BE2C (cell line): ENCODE data around the gene ZNF157.

Source experiments
- DNase-seq: peaks from one replicate; pipeline ENCODE4 v3.0.0-alpha.2; 2020
- H3K27me3 ChIP-seq: fragments of 250-450 bp; sonication (Bioruptor Pico); 2 replicates; pipeline ENCODE4 v1.5.1; 2020; ENCODE audit warnings: mild to moderate bottlenecking
- H3K36me3 ChIP-seq: fragments of 250-450 bp; sonication (Bioruptor Pico); 2 replicates; pipeline ENCODE4 v1.5.1; 2020; ENCODE audit warnings: mild to moderate bottlenecking
- H3K4me1 ChIP-seq: fragments of 250-450 bp; sonication (Bioruptor Pico); 2 replicates; pipeline ENCODE4 v1.5.1; 2020
- H3K4me3 ChIP-seq: 2 replicates; pipeline ENCODE4 v1.5.1; 2011; ENCODE audit warnings: low read depth, low read length
- H3K9me3 ChIP-seq: fragments of 250-450 bp; sonication (Bioruptor Pico); 2 replicates; pipeline ENCODE4 v1.5.1; 2020
- CTCF ChIP-seq: IDR thresholded peaks from 2 replicates; pipeline ENCODE4 v1.5.1; 2012; ENCODE audit warnings: mild to moderate bottlenecking, low read depth, low read length

ZNF157 gene

GRCh38 chrX:47422444-47422843, 52.1 kb downstream of the ZNF157 start:
- Histone ChIP-seq H3K36me3 (no peaks in the 10 kb centered on the region), H3K4me1 (no peaks in the 10 kb centered on the region), H3K4me3 (no peak overlapping the region), H3K27me3 (no peaks in the 10 kb centered on the region), H3K9me3 (no peaks in the 10 kb centered on the region)
- no peak for DNase-seq
- TF ChIP-seq CTCF, result no peak

DNA sequence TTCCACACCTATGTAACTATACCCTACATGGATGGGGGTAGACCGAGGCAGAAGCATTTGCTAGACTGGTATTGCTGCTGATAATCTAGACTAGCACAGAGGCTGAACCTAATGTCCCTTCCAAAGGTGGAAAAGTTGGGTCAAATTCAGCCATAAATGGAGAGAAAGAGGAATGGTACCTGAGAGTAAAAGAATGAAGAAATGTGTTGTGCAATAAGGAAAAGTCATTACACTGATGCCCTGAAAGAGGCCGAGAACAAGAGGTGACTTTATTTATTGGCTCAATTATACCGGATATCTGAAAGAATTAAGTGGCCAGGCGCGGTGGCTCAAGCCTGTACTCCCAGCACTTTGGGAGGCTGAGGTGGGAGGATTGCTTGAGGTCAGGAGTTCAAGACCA, 60.5 kb downstream of the ZNF157 start:
- no peak for DNase-seq
- Histone ChIP-seq H3K36me3 (no peaks in the 10 kb centered on the region), H3K9me3 (no peaks in the 10 kb centered on the region), H3K4me1 (no peaks in the 10 kb centered on the region), H3K4me3 (no peak overlapping the region), H3K27me3 (no peaks in the 10 kb centered on the region)
- no peak for TF ChIP-seq CTCF

- no peaks in the 10 kb centered on the region for H3K9me3 ChIP-seq
- no peak for DNase-seq
- TF ChIP-seq CTCF, result no peak
- H3K36me3 ChIP-seq, result no peaks in the 10 kb centered on the region
- no peaks in the 10 kb centered on the region for H3K27me3 ChIP-seq
- no peaks in the 10 kb centered on the region for H3K4me1 ChIP-seq
- H3K4me3 ChIP-seq, result no peak overlapping the region
These were observed 76.1 kb downstream of the ZNF157 start for GRCh38 chrX:47446431-47446830.

DNA sequence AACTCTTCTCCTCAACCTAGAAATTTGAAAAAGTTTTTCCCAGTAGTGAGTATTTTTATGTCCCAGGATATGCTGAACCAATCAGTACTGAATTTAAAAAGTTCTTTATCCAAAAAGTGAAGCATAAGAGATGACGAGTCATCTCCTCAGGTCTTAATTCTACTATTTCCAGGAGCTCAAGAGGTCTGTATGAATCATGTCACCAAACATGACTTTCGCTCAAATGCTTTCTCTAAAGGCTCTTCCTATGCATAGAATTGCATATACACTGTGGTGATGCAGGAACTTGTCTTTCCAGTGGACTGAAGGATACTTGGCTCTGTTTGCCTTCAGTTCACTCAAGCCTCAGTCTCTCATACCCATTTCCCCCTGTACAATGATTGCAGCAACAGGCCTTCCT, 76.6 kb downstream of the ZNF157 start:
- Histone ChIP-seq H3K36me3 (no peaks in the 10 kb centered on the region), H3K27me3 (no peaks in the 10 kb centered on the region), H3K4me1 (no peaks in the 10 kb centered on the region), H3K9me3 (no peaks in the 10 kb centered on the region), H3K4me3 (no peak overlapping the region)
- no peak for TF ChIP-seq CTCF
- DNase-seq, result no peak

- no peak for TF ChIP-seq CTCF
- Histone ChIP-seq H3K36me3 (no peaks in the 10 kb centered on the region), H3K9me3 (no peaks in the 10 kb centered on the region), H3K4me1 (no peaks in the 10 kb centered on the region), H3K4me3 (no peak overlapping the region), H3K27me3 (no peaks in the 10 kb centered on the region)
- no peak for DNase-seq
These were observed 77.2 kb downstream of the ZNF157 start for GRCh38 chrX:47447607-47448006.

- H3K4me3 ChIP-seq, result no peak overlapping the region
- no peaks in the 10 kb centered on the region for H3K4me1 ChIP-seq
- H3K36me3 ChIP-seq, result no peaks in the 10 kb centered on the region
- TF ChIP-seq CTCF, result no peak
- DNase-seq, result no peak
- no peaks in the 10 kb centered on the region for H3K9me3 ChIP-seq
- H3K27me3 ChIP-seq, result no peaks in the 10 kb centered on the region
These were observed 77.9 kb downstream of the ZNF157 start for GRCh38 chrX:47448165-47448806.
